Lower leg skin (tissue), 3 donors: ENCODE data around the gene ZXDA.

ENCODE experiments used
- POLR2A ChIP-seq, 2 donors: fragments of 450-650 bp; IDR thresholded peaks; one replicate each; pipeline ENCODE4 v1.6.1; 2016 to 2017; ENCODE audit warnings: antibody characterized with exemption in 2 of 2, mild to moderate bottlenecking in 1 of 2, moderate library complexity in 1 of 2
- TF ChIP-seq, protein P1 (sequence below), 3 donors: fragments of 450-650 bp; IDR thresholded peaks; one replicate each; pipeline ENCODE4 v1.5.1; 2016; ENCODE audit warnings: antibody characterized with exemption in 3 of 3, mild to moderate bottlenecking in 3 of 3, moderate library complexity in 2 of 3

DNA sequence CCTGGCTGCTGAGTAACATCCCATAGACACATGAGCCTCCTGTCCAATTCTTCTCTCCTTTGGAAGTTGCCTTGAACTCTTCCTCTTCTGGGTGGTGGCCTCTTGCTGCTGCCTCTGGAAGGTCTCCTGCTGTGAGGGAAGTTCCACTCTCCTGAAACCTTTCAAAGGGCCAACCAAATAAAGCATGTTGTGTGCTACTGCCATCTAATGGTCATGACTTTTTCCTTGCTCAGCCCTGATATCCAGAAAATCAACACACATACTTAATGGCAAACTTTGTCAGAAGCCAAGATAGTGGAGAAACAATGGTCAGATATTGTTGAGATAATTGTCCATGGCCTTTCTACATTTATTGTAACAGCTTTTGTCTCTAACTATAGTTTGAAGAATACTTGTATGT is 19.1 kb upstream of the ZXDA start:
- TF ChIP-seq, protein P1, sequence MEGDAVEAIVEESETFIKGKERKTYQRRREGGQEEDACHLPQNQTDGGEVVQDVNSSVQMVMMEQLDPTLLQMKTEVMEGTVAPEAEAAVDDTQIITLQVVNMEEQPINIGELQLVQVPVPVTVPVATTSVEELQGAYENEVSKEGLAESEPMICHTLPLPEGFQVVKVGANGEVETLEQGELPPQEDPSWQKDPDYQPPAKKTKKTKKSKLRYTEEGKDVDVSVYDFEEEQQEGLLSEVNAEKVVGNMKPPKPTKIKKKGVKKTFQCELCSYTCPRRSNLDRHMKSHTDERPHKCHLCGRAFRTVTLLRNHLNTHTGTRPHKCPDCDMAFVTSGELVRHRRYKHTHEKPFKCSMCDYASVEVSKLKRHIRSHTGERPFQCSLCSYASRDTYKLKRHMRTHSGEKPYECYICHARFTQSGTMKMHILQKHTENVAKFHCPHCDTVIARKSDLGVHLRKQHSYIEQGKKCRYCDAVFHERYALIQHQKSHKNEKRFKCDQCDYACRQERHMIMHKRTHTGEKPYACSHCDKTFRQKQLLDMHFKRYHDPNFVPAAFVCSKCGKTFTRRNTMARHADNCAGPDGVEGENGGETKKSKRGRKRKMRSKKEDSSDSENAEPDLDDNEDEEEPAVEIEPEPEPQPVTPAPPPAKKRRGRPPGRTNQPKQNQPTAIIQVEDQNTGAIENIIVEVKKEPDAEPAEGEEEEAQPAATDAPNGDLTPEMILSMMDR (IDR thresholded peaks at IDR 0.05) = no peak
- no peak for TF ChIP-seq POLR2A (IDR thresholded peaks at IDR 0.05)
